GM06990 (cell line): Measurements from ENCODE around the gene TNP2.

Experiments used
- DNase-seq: peaks from one replicate; pipeline ENCODE4 v3.0.0-alpha.2; 2011; ENCODE audit not compliant: insufficient read length; ENCODE audit errors: extremely low read depth
- H3K27me3 ChIP-seq: replicated peaks from 2 replicates; pipeline ENCODE4 v1.6.0; 2011; ENCODE audit warnings: low read length; ENCODE audit not compliant: control insufficient read depth, insufficient read depth
- H3K36me3 ChIP-seq: 2 replicates; pipeline ENCODE4 v1.5.1; 2011; ENCODE audit warnings: low read length; ENCODE audit not compliant: control insufficient read depth, insufficient read depth
- H3K4me3 ChIP-seq: replicated peaks from 2 replicates; pipeline ENCODE4 v1.5.1; 2011; ENCODE audit warnings: low read depth, mild to moderate bottlenecking, control low read depth, low read length
- TF ChIP-seq, protein P1 (sequence below): IDR thresholded peaks from 2 replicates; pipeline ENCODE4 v1.5.1; 2011; ENCODE audit warnings: low read length, control low read depth, mild to moderate bottlenecking, inconsistent platforms; ENCODE audit not compliant: insufficient read depth, poor library complexity, severe bottlenecking

TNP2 gene

GRCh38 chr16:11276143-11276895, 7.2 kb upstream of the TNP2 start, which contains the start of gene PRM2:
TSS of gene PRM2 (minus strand) at chr16:11276480. CDS start at chr16:11276370, 110 bp downstream.
- no peaks in the 10 kb centered on the region for H3K36me3 ChIP-seq
- H3K4me3 ChIP-seq: no peak within 1 kb of the TSS
- H3K27me3 ChIP-seq: no peaks in the 10 kb centered on the region
- DNase-seq: no peak
- TF ChIP-seq, protein P1, sequence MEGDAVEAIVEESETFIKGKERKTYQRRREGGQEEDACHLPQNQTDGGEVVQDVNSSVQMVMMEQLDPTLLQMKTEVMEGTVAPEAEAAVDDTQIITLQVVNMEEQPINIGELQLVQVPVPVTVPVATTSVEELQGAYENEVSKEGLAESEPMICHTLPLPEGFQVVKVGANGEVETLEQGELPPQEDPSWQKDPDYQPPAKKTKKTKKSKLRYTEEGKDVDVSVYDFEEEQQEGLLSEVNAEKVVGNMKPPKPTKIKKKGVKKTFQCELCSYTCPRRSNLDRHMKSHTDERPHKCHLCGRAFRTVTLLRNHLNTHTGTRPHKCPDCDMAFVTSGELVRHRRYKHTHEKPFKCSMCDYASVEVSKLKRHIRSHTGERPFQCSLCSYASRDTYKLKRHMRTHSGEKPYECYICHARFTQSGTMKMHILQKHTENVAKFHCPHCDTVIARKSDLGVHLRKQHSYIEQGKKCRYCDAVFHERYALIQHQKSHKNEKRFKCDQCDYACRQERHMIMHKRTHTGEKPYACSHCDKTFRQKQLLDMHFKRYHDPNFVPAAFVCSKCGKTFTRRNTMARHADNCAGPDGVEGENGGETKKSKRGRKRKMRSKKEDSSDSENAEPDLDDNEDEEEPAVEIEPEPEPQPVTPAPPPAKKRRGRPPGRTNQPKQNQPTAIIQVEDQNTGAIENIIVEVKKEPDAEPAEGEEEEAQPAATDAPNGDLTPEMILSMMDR: no peak

GRCh38 chr16:11274964-11275363, 5.8 kb upstream of the TNP2 start:
- TF ChIP-seq, protein P1: no peak
- DNase-seq: no peak
- no peaks in the 10 kb centered on the region for H3K36me3 ChIP-seq

GRCh38 chr16:11273721-11274324, 4.7 kb upstream of the TNP2 start:
- H3K27me3 ChIP-seq: no peaks in the 10 kb centered on the region; the same call in 1 of the 2 replicates
- TF ChIP-seq, protein P1: no peak
- H3K36me3 ChIP-seq: no peaks in the 10 kb centered on the region
- no peak for DNase-seq
- no peak overlapping the region for H3K4me3 ChIP-seq

More at GRCh38 chr16:11274964-11275363, 5.8 kb upstream of the TNP2 start:
- H3K4me3 ChIP-seq: no peak overlapping the region
- H3K27me3 ChIP-seq: no peaks in the 10 kb centered on the region; the same call in 1 of the 2 replicates

DNA sequence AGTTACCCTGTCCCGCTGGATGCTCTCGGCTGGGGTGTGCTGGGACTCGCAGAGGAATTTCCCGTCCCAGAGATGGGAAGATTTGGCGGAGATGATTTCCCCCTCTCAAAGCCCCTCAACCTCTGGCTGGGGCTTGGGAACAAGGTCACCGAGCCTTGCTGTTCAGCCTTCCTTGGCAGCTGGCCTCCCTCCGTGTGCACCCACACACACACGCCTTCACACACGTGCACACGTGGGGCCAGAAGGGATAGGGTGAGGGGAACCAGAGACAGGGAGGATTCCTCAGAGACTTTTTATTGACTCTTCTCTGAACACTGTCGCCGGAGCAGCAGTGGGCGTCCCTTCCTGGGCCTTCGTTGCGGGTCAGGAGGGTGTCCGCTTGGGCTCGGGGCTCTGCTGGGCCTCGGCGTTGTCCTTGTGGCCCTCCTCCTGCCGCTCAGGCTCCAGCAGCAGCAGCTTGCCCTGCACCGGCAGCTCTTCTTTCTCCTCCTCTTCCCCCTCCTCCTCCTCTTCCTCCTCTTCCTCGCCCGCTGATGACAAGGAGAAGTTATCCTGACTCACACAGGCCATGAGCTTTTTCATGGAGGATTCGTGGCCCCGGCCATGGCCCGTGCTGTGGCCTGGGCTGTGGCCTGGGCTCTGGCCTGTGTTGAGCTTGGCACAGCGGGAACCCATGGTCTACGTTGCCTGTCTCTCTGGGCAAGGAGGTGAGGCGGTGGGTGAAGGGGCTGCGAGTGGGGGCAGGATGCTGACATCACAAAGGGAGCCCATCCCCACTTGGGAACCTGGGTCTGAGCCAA, 4.0 kb upstream of the TNP2 start, which contains the start of gene PRM3:
TSS of gene PRM3 (minus strand) at position 709 of the 800 bp plus-strand sequence. CDS start at position 675, 34 bp downstream.
- DNase-seq: no peak
- no peaks in the 10 kb centered on the region for H3K36me3 ChIP-seq
- H3K27me3 ChIP-seq: no peaks in the 10 kb centered on the region; the same call in 1 of the 2 replicates
- TF ChIP-seq, protein P1: no peak
- H3K4me3 ChIP-seq: no peak within 1 kb of the TSS

DNA sequence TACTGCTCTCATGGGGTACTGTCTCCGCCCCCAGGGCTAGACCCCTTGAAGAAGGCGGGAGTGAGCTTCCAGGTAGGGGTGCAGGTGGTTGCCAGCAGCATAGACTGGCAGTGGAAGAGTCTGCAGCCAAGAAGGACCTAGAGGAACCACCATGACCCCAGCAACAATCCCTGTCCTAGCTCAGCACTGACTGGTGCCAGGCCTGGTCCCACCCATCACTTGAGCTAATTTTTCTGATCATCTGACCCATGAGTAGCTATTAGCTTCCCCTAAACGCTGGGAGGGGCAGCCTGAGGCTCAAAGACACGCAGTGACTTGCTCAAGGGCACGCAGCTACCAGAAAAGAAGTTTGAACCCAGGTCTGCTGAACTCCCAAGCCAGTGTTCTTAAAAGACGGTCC, 3.4 kb upstream of the TNP2 start:
- no peak overlapping the region for H3K4me3 ChIP-seq
- TF ChIP-seq, protein P1: no peak
- DNase-seq: no peak
- no peaks in the 10 kb centered on the region; the same call in 1 of the 2 replicates for H3K27me3 ChIP-seq
- no peaks in the 10 kb centered on the region for H3K36me3 ChIP-seq
